Trophoblast cell (in vitro differentiated cells and primary cell): Measurements from ENCODE around the gene LILRB5.
"Not testable (repeated sequence)": the region's sequence is repeated elsewhere in the genome, so short reads cannot be mapped to it uniquely, and the experiment has no call there.

Source experiments
- DNase-seq, 2 donors: peaks; one replicate each; pipeline ENCODE4 v3.0.0-alpha.2; 2016
- H2AFZ ChIP-seq: 2 replicates; pipeline ENCODE4 v1.6.1; 2013; ENCODE audit warnings: low read length, moderate library complexity, mild to moderate bottlenecking; ENCODE audit not compliant: insufficient read depth, poor library complexity
- H2AK5ac ChIP-seq: 2 replicates; pipeline ENCODE4 v1.6.1; 2013; ENCODE audit warnings: mild to moderate bottlenecking, low read length
- H2BK120ac ChIP-seq: 2 replicates; pipeline ENCODE4 v1.6.1; 2013; ENCODE audit warnings: low read length, mild to moderate bottlenecking, moderate library complexity; ENCODE audit not compliant: insufficient read depth, poor library complexity
- H2BK12ac ChIP-seq: 2 replicates; pipeline ENCODE4 v1.6.1; 2013; ENCODE audit warnings: mild to moderate bottlenecking, low read length, moderate library complexity
- H2BK5ac ChIP-seq: 2 replicates; pipeline ENCODE4 v1.6.1; 2013; ENCODE audit warnings: low read length, low read depth, moderate library complexity, mild to moderate bottlenecking; ENCODE audit not compliant: poor library complexity
- H3K14ac ChIP-seq: 2 replicates; pipeline ENCODE4 v1.6.1; 2013; ENCODE audit warnings: mild to moderate bottlenecking, low read length
- H3K18ac ChIP-seq: 2 replicates; pipeline ENCODE4 v1.6.1; 2013; ENCODE audit warnings: mild to moderate bottlenecking, low read length
- H3K23ac ChIP-seq: 2 replicates; pipeline ENCODE4 v1.6.1; 2013; ENCODE audit warnings: low read length
- H3K27ac ChIP-seq: 2 replicates; pipeline ENCODE4 v1.5.1; 2013; ENCODE audit warnings: low read depth, mild to moderate bottlenecking, inconsistent platforms, low read length, moderate library complexity
- H3K27me3 ChIP-seq: 2 replicates; pipeline ENCODE4 v1.6.1; 2013; ENCODE audit warnings: inconsistent platforms, mild to moderate bottlenecking, low read length, moderate library complexity; ENCODE audit not compliant: insufficient read depth
- H3K36me3 ChIP-seq, 2 experiments: 1 replicate in 1 of 2; 2 replicates in 1 of 2; pipeline ENCODE4 v1.6.1; 2013; ENCODE audit warnings: low read length in 2 of 2, mild to moderate bottlenecking in 2 of 2, moderate library complexity in 1 of 2; ENCODE audit not compliant: insufficient read depth in 2 of 2, control insufficient read depth in 1 of 2
- H3K4ac ChIP-seq: 2 replicates; pipeline ENCODE4 v1.6.1; 2013; ENCODE audit warnings: low read depth, mild to moderate bottlenecking, low read length, moderate library complexity
- H3K4me1 ChIP-seq, 2 experiments: 1 replicate in 1 of 2; 2 replicates in 1 of 2; pipeline ENCODE4 v1.6.1; 2013; ENCODE audit warnings: low read length in 2 of 2, mild to moderate bottlenecking in 2 of 2, moderate library complexity in 1 of 2; ENCODE audit not compliant: insufficient read depth in 2 of 2, control insufficient read depth in 1 of 2
- H3K4me2 ChIP-seq: 2 replicates; pipeline ENCODE4 v1.6.1; 2013; ENCODE audit warnings: inconsistent platforms, mild to moderate bottlenecking, low read length, moderate library complexity
- H3K4me3 ChIP-seq: 2 replicates; pipeline ENCODE4 v1.5.1; 2013; ENCODE audit warnings: mild to moderate bottlenecking, low read depth, low read length, inconsistent platforms
- H3K79me1 ChIP-seq: one replicate; pipeline ENCODE4 v1.6.1; 2013; ENCODE audit warnings: low read length
- H3K79me2 ChIP-seq: 2 replicates; pipeline ENCODE4 v1.6.1; 2013; ENCODE audit warnings: low read length, mild to moderate bottlenecking; ENCODE audit not compliant: control insufficient read depth, insufficient read depth, poor library complexity
- H3K9ac ChIP-seq: 2 replicates; pipeline ENCODE4 v1.6.1; 2013; ENCODE audit warnings: mild to moderate bottlenecking, low read length
- H3K9me3 ChIP-seq: 2 replicates; pipeline ENCODE4 v1.6.1; 2013; ENCODE audit warnings: low read depth, mild to moderate bottlenecking, control low read depth, inconsistent platforms, low read length; ENCODE audit not compliant: insufficient read depth
- H4K12ac ChIP-seq: 2 replicates; pipeline ENCODE4 v1.6.1; 2013; ENCODE audit warnings: low read depth, mild to moderate bottlenecking, low read length, moderate library complexity
- H4K8ac ChIP-seq: 2 replicates; pipeline ENCODE4 v1.6.1; 2013; ENCODE audit warnings: low read depth, mild to moderate bottlenecking, low read length, moderate library complexity
- H4K91ac ChIP-seq: one replicate; pipeline ENCODE4 v1.6.1; 2013; ENCODE audit warnings: low read depth, mild to moderate bottlenecking, low read length, moderate library complexity
- WGBS: extraction: QIAGEN DNeasy Blood & Tissue Kit; methylation state at CpG from one replicate; pipeline ENCODE4 v1.1.7; 2013; ENCODE audit warnings: missing lambda C conversion rate; ENCODE audit not compliant: insufficient read length, insufficient coverage; ENCODE audit errors: extremely low coverage; 5-methylcytosine and 5-hydroxymethylcytosine counted together

LILRB5 gene

GRCh38 chr19:54214217-54214616 is 42.9 kb downstream of the LILRB5 start:
- H3K79me1 ChIP-seq, H4K12ac ChIP-seq, H3K27ac ChIP-seq, H4K8ac ChIP-seq, H3K23ac ChIP-seq, H3K9ac ChIP-seq, H3K27me3 ChIP-seq, DNase-seq, H2BK12ac ChIP-seq, H3K9me3 ChIP-seq, H4K91ac ChIP-seq, H3K4me3 ChIP-seq, H3K4me2 ChIP-seq, H2AFZ ChIP-seq, H2AK5ac ChIP-seq, H3K79me2 ChIP-seq, H3K18ac ChIP-seq, H3K4ac ChIP-seq, H2BK120ac ChIP-seq, H3K14ac ChIP-seq, H2BK5ac ChIP-seq: not testable (repeated sequence)
- no CpG with 5 or more reads among the region's 5 CpGs for WGBS
- Histone ChIP-seq H3K4me1 (peaks cover 14 to 16% of the 10 kb centered on the region in 2 experiments), H3K36me3 (peaks cover 5 to 20% of the 10 kb centered on the region in 2 experiments)

GRCh38 chr19:54211235-54211634 is 45.8 kb downstream of the LILRB5 start:
- Histone ChIP-seq H2BK5ac (no peak overlapping the region), H3K14ac (no peak overlapping the region), H3K36me3 (peaks cover 29 to 44% of the 10 kb centered on the region in 2 experiments), H3K4me3 (no peak overlapping the region), H4K8ac (no peak overlapping the region), H3K18ac (no peak overlapping the region), H2BK120ac (no peak overlapping the region), H3K9me3 (no peaks in the 10 kb centered on the region), H3K79me2 (no peaks in the 10 kb centered on the region), H4K12ac (no peak overlapping the region), H2AFZ (no peak overlapping the region), H3K9ac (no peak overlapping the region), H3K79me1 (no peaks in the 10 kb centered on the region), H3K23ac (no peak overlapping the region), H3K4me2 (no peak overlapping the region), H2AK5ac (no peak overlapping the region), H4K91ac (no peak overlapping the region), H3K4ac (no peak overlapping the region), H3K27me3 (no peaks in the 10 kb centered on the region), H2BK12ac (no peak overlapping the region), H3K4me1 (peaks cover 13 to 19% of the 10 kb centered on the region in 2 experiments), H3K27ac (no peak overlapping the region)
- no peak for DNase-seq
- WGBS, result no CpG with 5 or more reads among the region's 12 CpGs

GRCh38 chr19:54209811-54210494 is 47.1 kb downstream of the LILRB5 start:
- Histone ChIP-seq H3K9me3 (no peaks in the 10 kb centered on the region), H2AFZ (no peak overlapping the region), H3K79me1 (no peaks in the 10 kb centered on the region), H3K27me3 (no peaks in the 10 kb centered on the region), H3K23ac (no peak overlapping the region), H3K4me3 (no peak overlapping the region), H2AK5ac (no peak overlapping the region), H3K9ac (no peak overlapping the region), H4K91ac (no peak overlapping the region), H3K4ac (no peak overlapping the region), H3K14ac (no peak overlapping the region), H4K12ac (no peak overlapping the region), H3K36me3 (peaks cover 38 to 55% of the 10 kb centered on the region in 2 experiments), H3K18ac (no peak overlapping the region), H2BK120ac (no peak overlapping the region), H3K27ac (no peak overlapping the region), H4K8ac (no peak overlapping the region), H2BK5ac (no peak overlapping the region), H2BK12ac (no peak overlapping the region), H3K4me2 (no peak overlapping the region), H3K79me2 (no peaks in the 10 kb centered on the region), H3K4me1 (peaks cover 13 to 19% of the 10 kb centered on the region in 2 experiments)
- peak; percentile 49 to 61 for DNase-seq
- no CpG with 5 or more reads among the region's 10 CpGs for WGBS

- no peak overlapping the region for H3K27ac ChIP-seq
- H2BK12ac ChIP-seq, result no peak overlapping the region
- no peak overlapping the region for H3K4ac ChIP-seq
- H4K91ac ChIP-seq, result no peak overlapping the region
- no peaks in the 10 kb centered on the region for H3K79me1 ChIP-seq
- H3K18ac ChIP-seq, result no peak overlapping the region
- no peaks in the 10 kb centered on the region for H3K27me3 ChIP-seq
- no peak overlapping the region for H4K12ac ChIP-seq
- no peak overlapping the region for H2AFZ ChIP-seq
- H3K4me1 ChIP-seq, result peaks cover 13 to 21% of the 10 kb centered on the region in 2 experiments
- no peak overlapping the region for H3K4me3 ChIP-seq
- no peak overlapping the region for H2AK5ac ChIP-seq
- H3K23ac ChIP-seq, result no peak overlapping the region
- no peak overlapping the region for H3K14ac ChIP-seq
- H2BK5ac ChIP-seq, result no peak overlapping the region
- no peak overlapping the region for H2BK120ac ChIP-seq
- H3K36me3 ChIP-seq, result peaks cover 41 to 61% of the 10 kb centered on the region in 2 experiments
- H3K9ac ChIP-seq, result no peak overlapping the region
- H3K79me2 ChIP-seq, result peaks cover 2% of the 10 kb centered on the region
- H3K9me3 ChIP-seq, result no peaks in the 10 kb centered on the region
- no peak overlapping the region for H3K4me2 ChIP-seq
- no CpG with 5 or more reads among the region's 24 CpGs for WGBS
- DNase-seq, result peak; percentile 48 to 59
- no peak overlapping the region for H4K8ac ChIP-seq
Measured at GRCh38 chr19:54209058-54209810, 47.8 kb downstream of the LILRB5 start.
